ENCODE results near the gene SWAP70.

DNA sequence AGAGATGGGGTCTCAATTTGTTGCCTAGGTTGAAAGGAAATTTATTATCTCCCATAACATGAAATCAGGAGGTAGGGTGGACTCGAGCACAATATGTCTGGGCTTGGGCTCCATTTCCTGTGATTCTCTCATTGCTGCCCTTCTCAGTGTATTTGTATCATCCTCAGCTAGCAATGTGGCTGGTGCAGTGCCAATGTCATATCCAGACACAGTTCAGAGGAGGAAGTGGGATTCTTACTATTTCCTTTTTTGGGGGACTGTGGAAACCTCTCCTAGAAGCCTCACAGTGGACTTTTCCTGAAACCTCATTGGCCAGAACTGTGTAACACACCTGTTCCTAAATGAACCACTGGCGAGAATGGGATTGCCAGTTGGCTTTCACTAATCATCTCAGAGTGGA is 21.0 kb upstream of the SWAP70 start:
- no peak for TF ChIP-seq EZH2 (IDR thresholded peaks at IDR 0.05; ENCODE audit: borderline replicate concordance, low read length)
- TF ChIP-seq, protein P1, sequence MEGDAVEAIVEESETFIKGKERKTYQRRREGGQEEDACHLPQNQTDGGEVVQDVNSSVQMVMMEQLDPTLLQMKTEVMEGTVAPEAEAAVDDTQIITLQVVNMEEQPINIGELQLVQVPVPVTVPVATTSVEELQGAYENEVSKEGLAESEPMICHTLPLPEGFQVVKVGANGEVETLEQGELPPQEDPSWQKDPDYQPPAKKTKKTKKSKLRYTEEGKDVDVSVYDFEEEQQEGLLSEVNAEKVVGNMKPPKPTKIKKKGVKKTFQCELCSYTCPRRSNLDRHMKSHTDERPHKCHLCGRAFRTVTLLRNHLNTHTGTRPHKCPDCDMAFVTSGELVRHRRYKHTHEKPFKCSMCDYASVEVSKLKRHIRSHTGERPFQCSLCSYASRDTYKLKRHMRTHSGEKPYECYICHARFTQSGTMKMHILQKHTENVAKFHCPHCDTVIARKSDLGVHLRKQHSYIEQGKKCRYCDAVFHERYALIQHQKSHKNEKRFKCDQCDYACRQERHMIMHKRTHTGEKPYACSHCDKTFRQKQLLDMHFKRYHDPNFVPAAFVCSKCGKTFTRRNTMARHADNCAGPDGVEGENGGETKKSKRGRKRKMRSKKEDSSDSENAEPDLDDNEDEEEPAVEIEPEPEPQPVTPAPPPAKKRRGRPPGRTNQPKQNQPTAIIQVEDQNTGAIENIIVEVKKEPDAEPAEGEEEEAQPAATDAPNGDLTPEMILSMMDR (conservative IDR thresholded peaks at IDR 0.05 in 1 of 2, IDR thresholded peaks at IDR 0.05 in 1 of 2; ENCODE audit: extremely low read depth in 1 of 2, insufficient read depth in 1 of 2, low read depth in 1 of 2, low read length in 2 of 2), result no peak

Data from mammary epithelial cell (primary cell).